GM18951 (cell line): ENCODE measurements around the gene CCDC8.
"Not testable (repeated sequence)": the region's sequence is repeated elsewhere in the genome, so short reads cannot be mapped to it uniquely, and the experiment has no call there.

ENCODE experiments used
- POLR2A ChIP-seq: IDR thresholded peaks from 4 replicates; pipeline ENCODE4 v1.6.1; 2011; ENCODE audit warnings: mild to moderate bottlenecking; ENCODE audit not compliant: insufficient read length, insufficient read depth; ENCODE audit errors: extremely low read depth
- in situ Hi-C: fragments of 300-500 bp; cut with MboI; formaldehyde crosslinking; loops from one replicate; pipeline ENCODE4 v1.12.0; 2022; ENCODE audit warnings: low sequenced_read_pairs, mixed read lengths, inconsistent platforms; ENCODE audit not compliant: unreplicated experiment

CCDC8 gene

DNA sequence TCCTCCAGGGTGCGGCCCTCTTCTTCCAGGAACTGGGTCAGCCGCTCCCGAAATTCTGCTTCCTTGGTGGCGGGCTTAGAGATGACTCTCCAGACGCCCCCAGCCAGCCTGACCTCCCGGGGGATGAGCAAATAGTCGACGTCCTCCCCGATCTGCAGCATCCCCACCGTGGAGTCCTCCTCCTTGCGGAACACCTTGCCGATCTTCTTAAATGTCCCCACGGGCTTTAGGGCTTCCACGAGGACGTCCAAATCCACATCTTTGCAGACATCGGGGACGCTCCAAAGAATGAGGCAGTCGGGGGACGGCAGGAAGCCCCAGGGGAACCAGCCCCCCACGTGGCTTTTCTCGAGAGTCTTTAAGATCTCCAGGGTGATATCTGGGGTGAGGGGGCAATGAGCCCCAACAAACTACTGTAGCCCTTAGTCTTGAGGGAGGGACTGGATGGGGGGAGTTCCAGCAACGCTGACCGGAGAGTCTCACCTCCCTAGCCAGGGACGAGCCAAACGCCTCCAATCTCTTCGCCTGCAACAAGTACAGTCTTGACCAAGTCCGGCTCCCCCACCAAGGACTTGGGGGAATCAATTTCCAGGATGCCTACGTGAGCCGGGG lies 608 bp downstream of the CCDC8 start:
- in situ Hi-C loops, result no loop called here
- no peak for TF ChIP-seq POLR2A

DNA sequence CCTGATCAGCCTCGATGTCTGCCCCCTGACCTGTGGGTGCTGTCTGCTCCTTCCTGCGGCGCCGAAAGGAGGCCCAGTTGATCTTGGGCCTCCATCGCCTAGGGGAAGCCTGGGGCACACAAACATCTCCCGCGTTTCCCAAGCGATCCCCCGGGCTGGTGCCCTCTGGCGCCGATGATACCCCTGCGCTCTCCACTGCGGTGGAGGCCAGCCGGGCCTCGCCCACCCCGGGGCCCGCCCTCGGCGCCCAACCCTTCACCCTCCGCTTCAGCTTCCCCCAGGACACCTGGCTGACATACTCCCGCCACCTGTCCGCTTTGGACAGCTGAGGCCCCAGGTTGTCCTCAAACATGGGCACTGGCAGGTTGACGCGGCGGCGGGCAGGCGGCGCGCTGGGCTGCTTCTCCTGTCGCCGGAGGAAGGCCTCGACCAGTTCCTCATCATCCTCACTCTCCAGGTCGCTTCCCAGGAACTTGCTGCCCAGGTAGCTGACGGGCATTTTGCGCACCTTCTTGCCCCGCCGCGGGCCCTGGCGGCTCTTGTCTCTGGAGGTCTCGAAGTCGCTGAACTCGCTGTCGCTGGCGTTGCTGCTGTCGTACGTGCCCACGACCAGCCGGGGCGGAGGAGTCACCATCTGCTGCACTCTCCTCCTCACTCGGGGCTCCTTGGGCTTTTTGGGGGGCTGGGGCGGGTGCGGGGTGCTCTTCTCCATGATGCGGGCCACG lies 1.3 kb downstream of the CCDC8 start:
- TF ChIP-seq POLR2A, result no peak
- in situ Hi-C loops, result no loop called here

- TF ChIP-seq POLR2A, result no peak
- in situ Hi-C loops, result no loop called here
These were observed 2.1 kb downstream of the CCDC8 start for GRCh38 chr19:46411088-46411924.

- in situ Hi-C loops, result no loop called here
- TF ChIP-seq POLR2A, result no peak
These were observed 2.9 kb downstream of the CCDC8 start for GRCh38 chr19:46410205-46411087.

GRCh38 chr19:46409191-46409590 lies 4.2 kb downstream of the CCDC8 start:
- in situ Hi-C loops, result loop anchor here (5.0 kb wide), 1 partner anchor 78 kb away; no protein-coding TSS in a partner anchor
- TF ChIP-seq POLR2A, result no peak

- TF ChIP-seq POLR2A, result no peak
- in situ Hi-C loops, result loop anchor here (5.0 kb wide), 1 partner anchor 79 kb away; no protein-coding TSS in a partner anchor
These were observed 4.7 kb downstream of the CCDC8 start for GRCh38 chr19:46408664-46409039.

DNA sequence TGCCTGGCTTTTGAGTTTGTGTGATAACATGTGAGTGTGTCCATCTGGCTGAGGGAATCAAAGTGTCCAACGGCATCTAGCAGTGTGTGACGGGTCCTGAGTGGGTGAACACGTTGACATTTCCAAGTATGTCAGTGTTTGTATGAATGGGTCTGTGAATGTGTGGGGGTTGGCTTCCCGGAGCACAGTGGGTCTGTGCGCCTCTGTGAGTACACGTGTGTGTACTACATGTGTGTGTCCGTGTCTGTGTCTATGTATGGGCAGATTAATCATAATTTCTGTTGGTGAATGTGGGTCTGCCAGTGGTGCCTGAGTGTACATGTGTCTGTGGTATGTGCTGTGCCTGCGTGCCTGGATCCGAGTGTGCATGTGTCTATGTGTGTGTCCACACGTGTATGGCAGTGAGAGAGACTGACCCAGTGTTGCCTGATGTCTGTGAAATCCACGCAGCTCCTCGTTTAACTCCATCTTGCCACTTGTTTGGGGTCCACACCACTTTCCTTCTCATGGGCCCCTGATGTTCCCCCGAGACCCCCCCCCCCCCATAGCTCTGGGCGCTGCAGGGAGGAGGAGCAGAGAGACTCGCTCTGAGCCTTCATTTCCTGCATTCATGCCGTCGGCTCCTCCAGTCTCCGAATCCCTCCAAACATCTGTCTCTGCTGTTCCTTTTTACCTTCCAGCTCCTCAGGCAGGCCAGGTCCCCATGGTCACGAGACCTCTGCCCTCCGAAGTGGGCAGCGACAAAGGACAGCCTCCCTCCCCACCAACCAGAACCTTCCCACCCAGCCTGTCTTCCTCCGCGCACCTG lies 5.3 kb downstream of the CCDC8 start:
- in situ Hi-C loops, result loop anchor here (5.0 kb wide), 1 partner anchor 79 kb away; no protein-coding TSS in a partner anchor

GRCh38 chr19:46406976-46407375 lies 6.4 kb downstream of the CCDC8 start:
- in situ Hi-C loops, result loop anchor here (5.0 kb wide), 1 partner anchor 80 kb away; no protein-coding TSS in a partner anchor
- TF ChIP-seq POLR2A, result no peak

More for the DNA sequence above, 5.3 kb downstream of the CCDC8 start:
- TF ChIP-seq POLR2A, result no peak

GRCh38 chr19:46404753-46405468 lies 8.5 kb downstream of the CCDC8 start:
- in situ Hi-C loops, result loop anchor here (5.0 kb wide), 1 partner anchor 82 kb away; no protein-coding TSS in a partner anchor
- no peak for TF ChIP-seq POLR2A

DNA sequence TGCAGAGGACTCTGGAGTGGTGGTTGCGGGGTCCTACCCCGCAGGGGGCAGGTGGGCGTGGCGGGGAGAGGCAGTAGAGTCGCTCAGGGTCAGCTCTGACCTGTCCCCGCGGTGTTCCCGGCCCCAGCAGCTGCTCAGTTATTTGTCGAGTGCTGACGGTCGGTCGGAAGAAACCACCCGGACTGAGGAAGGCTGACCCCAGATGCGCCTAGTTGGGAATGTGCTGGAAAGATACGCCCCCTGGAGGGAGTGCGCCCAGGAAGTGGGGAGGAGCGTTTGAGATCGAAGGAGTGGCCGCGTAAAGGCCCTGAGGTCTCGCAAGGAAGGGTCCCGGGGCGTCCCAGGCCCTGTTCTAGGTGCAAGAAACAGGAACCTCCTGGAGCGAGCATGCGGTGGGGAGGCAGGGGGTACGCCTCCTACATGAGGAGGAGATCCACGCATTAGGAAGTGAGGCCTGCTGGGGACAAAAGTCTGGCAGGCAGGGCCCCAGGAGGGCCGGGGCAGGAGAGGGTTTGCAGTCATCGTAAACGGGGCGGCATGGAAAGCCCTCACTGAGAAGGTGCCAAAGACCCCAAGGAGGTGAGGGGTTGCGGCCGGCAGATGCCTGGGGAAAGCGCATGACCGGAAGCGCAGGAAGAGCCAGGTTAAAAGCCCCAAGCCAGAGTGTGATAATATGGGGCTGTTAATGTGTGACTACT lies 9.2 kb downstream of the CCDC8 start:
- TF ChIP-seq POLR2A, result no peak
- in situ Hi-C loops, result no loop called here

DNA sequence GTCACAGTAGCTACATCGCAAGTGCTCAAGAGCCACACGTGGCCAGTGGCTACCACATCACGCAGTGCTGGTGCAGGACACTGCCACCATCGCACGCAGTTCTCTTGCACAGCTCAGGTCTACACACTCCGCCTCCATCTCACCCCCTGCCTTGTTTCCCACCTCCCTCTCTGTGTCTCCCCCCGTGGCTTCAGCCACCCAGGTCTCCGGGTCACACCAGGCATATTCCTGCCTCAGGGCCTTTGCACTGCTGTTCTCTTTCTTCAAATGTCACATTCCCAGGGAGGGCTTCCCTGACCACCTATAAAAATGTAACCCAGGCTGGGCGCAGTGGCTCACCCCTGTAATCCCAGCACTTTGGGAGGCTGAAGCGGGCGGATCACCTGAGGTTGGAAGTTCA lies 10.6 kb downstream of the CCDC8 start:
- TF ChIP-seq POLR2A, result no peak
- in situ Hi-C loops, result no loop called here

DNA sequence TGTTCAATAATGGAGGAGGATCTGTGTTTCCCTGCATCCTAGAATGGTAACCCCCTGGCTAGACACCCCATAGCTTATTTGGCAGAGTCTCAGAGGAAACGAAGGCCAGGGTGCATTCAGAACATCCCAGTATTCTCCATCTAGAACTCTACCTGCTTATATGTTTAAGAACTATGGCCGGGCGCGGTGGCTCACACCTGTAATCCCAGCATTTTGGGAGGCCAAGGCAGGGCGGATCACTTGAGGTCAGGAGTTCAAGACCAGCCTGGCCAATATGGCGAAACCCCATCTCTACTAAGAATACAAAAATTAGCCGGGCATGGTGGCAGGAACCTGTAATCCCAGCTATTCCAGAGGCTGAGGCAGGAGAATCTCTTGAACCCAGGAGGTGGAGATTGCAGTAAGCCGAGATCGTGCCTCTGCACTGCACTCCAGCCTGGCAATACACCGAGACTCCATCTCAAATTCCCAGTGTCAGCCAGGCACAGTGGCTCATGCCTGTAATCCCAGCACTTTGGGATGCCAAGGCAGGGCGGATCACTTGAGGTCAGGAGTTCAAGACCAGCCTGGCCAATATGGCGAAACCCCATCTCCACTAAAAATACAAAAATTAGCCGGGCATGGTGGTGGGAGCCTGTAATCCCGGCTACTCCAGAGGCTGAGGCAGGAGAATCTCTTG lies 15.4 kb downstream of the CCDC8 start:
- in situ Hi-C loops, result not testable (repeated sequence)
